Testis (tissue), 2 donors: ENCODE results near the gene IL23A.

Experiments
- CTCF ChIP-seq, 3 experiments: fragments of 450-650 bp in 2 of 3; fragments of 200-600 bp in 1 of 3; sonication (generic) in 1 of 3; IDR thresholded peaks; one replicate each; pipeline ENCODE4 v1.5.1; 2016 to 2019; ENCODE audit warnings: antibody characterized with exemption in 3 of 3, mild to moderate bottlenecking in 2 of 3, moderate library complexity in 1 of 3
- POLR2A ChIP-seq: fragments of 450-650 bp; IDR thresholded peaks from one replicate; pipeline ENCODE4 v1.6.1; 2017; ENCODE audit warnings: antibody characterized with exemption, mild to moderate bottlenecking, moderate library complexity

GRCh38 chr12:56339158-56339422 is 406 bp downstream of the IL23A start:
- TF ChIP-seq CTCF (IDR thresholded peaks at IDR 0.05) (no peak), POLR2A (no peak)
